ENCODE measurements around the gene AGMAT.

GRCh38 chr1:15598436-15598835 is 13.6 kb upstream of the AGMAT start:
- TF ChIP-seq, protein P1, sequence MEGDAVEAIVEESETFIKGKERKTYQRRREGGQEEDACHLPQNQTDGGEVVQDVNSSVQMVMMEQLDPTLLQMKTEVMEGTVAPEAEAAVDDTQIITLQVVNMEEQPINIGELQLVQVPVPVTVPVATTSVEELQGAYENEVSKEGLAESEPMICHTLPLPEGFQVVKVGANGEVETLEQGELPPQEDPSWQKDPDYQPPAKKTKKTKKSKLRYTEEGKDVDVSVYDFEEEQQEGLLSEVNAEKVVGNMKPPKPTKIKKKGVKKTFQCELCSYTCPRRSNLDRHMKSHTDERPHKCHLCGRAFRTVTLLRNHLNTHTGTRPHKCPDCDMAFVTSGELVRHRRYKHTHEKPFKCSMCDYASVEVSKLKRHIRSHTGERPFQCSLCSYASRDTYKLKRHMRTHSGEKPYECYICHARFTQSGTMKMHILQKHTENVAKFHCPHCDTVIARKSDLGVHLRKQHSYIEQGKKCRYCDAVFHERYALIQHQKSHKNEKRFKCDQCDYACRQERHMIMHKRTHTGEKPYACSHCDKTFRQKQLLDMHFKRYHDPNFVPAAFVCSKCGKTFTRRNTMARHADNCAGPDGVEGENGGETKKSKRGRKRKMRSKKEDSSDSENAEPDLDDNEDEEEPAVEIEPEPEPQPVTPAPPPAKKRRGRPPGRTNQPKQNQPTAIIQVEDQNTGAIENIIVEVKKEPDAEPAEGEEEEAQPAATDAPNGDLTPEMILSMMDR (IDR thresholded peaks at IDR 0.05 in 8 of 11, conservative IDR thresholded peaks at IDR 0.05 in 3 of 11) = no peak
- TF ChIP-seq POLR2A (IDR thresholded peaks at IDR 0.05) = no peak

Measured in spleen (tissue), 7 donors.